Gastrocnemius medialis (tissue), 4 donors: ENCODE measurements around the gene CLPTM1L. TPM values are rescaled to one million over a fixed set of nuclear protein-coding genes. Genes with fewer than 3 reads are reported as not detected.

Experiments used
- ATAC-seq, 2 donors: fragments of 150-250 bp; one replicate each; pipeline ENCODE4 v1.9.1; 2016
- DNase-seq, 2 donors: peaks; one replicate each; pipeline ENCODE4 v3.0.0-alpha.2; 2019
- H3K27ac ChIP-seq, 4 donors: fragments of 200-600 bp; sonication (generic); 1 replicate in 1 of 4; 2 replicates in 3 of 4; pipeline ENCODE4 v1.5.1; 2016 to 2018; ENCODE audit warnings: mild to moderate bottlenecking in 2 of 4, moderate library complexity in 1 of 4
- H3K27me3 ChIP-seq, 3 donors: fragments of 200-600 bp; sonication (generic) in 2 of 3; 1 replicate in 1 of 3; 2 replicates in 2 of 3; pipeline versions ENCODE4 v1.5.1 to v1.6.0; 2016 to 2019; ENCODE audit warnings: mild to moderate bottlenecking in 1 of 3, moderate library complexity in 1 of 3
- H3K36me3 ChIP-seq, 2 donors: fragments of 200-600 bp; sonication (generic) in 1 of 2; one replicate each; pipeline ENCODE4 v1.5.1; 2017 to 2018
- H3K4me1 ChIP-seq, 2 donors: fragments of 200-600 bp; sonication (generic) in 1 of 2; one replicate each; pipeline ENCODE4 v1.5.1; 2016 to 2017; ENCODE audit warnings: mild to moderate bottlenecking in 2 of 2
- H3K4me3 ChIP-seq, 4 donors: fragments of 200-600 bp; sonication (generic) in 3 of 4; 1 replicate in 1 of 4; 2 replicates in 3 of 4; pipeline ENCODE4 v1.5.1; 2016 to 2019; ENCODE audit warnings: mild to moderate bottlenecking in 2 of 4
- H3K9me3 ChIP-seq, 3 donors: fragments of 200-600 bp; sonication (generic) in 2 of 3; 1 replicate in 1 of 3; 2 replicates in 2 of 3; pipeline ENCODE4 v1.5.1; 2016 to 2019
- CTCF ChIP-seq, 5 experiments: fragments of 450-650 bp in 3 of 5; fragments of 200-600 bp in 2 of 5; sonication (generic) in 2 of 5; IDR thresholded peaks in 4 of 5; conservative IDR thresholded peaks in 1 of 5; 1 replicate in 4 of 5; 2 replicates in 1 of 5; pipeline ENCODE4 v1.5.1; 2016 to 2019; ENCODE audit warnings: antibody characterized with exemption in 5 of 5, mild to moderate bottlenecking in 3 of 5, moderate library complexity in 3 of 5
- POLR2A ChIP-seq, 2 donors: fragments of 450-650 bp; IDR thresholded peaks; one replicate each; pipeline ENCODE4 v1.6.1; 2017; ENCODE audit warnings: antibody characterized with exemption in 2 of 2, mild to moderate bottlenecking in 2 of 2, moderate library complexity in 2 of 2
- in situ Hi-C, 4 donors: fragments of 200-750 bp; cut with MboI; loops; one replicate each; pipeline versions ENCODE4 v1.15.0 to v1.8.0; 2017; ENCODE audit warnings: low sequenced_read_pairs in 4 of 4
- intact Hi-C: fragments of 100-400 bp; cut with DNase I; formaldehyde crosslinking; loops from one replicate; pipeline ENCODE4 v1.15.1; 2023; ENCODE audit warnings: low total_unique reads
- total RNA-seq, 4 donors: library from RNA; depleted of rRNA; stranded (reverse); fragments of >200 nt; gene quantifications; one replicate each; pipeline versions ENCODE4 v1.1.0 to v1.2.3, GENCODE V29; 2016

CLPTM1L gene
- total RNA-seq, 4 donors from 2014 or later: 29.4 to 41.0 (median 36.8) TPM

DNA sequence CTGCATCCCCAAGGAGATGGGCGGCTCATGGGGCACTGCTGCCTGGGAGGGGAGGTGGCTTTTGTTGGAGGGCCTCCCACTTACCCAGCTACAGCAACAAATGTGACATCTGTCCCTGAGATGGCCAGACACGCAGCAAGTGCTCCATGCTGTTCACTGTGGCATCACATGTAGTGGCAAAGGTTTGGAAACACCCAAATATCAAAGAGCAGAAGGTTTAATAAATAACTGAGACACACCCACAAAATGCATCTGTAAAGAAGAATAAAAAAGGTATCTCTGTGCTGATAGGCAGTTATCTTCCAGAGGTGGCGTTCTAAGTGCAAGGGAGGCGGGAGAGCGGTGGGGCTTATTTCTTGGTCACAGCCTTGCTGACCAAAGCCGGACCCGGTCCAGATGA lies 23.3 kb upstream of the CLPTM1L start:
- ATAC-seq (no peak), DNase-seq (no peak)
- Histone ChIP-seq H3K27ac (no peak overlapping the region), H3K4me1 (no peaks in the 10 kb centered on the region), H3K36me3 (no peaks in the 10 kb centered on the region), H3K9me3 (no peaks in the 10 kb centered on the region), H3K4me3 (no peak overlapping the region), H3K27me3 (peaks cover 6 to 21% (median 12%) of the 10 kb centered on the region in 3 donors)
- intact Hi-C loops (no loop called here), in situ Hi-C loops (no loop called here)
- TF ChIP-seq CTCF (IDR thresholded peaks at IDR 0.05 in 4 of 5, conservative IDR thresholded peaks at IDR 0.05 in 1 of 5) (no peak), POLR2A (IDR thresholded peaks at IDR 0.05) (no peak)

GRCh38 chr5:1367149-1367548 lies 22.2 kb upstream of the CLPTM1L start:
- Histone ChIP-seq H3K36me3 (no peaks in the 10 kb centered on the region), H3K9me3 (no peaks in the 10 kb centered on the region), H3K27me3 (peaks cover 14 to 21% (median 15%) of the 10 kb centered on the region in 3 donors), H3K4me3 (no peak overlapping the region), H3K4me1 (no peaks in the 10 kb centered on the region), H3K27ac (no peak overlapping the region)
- intact Hi-C loops (no loop called here), in situ Hi-C loops (no loop called here)
- no peak for TF ChIP-seq CTCF (IDR thresholded peaks at IDR 0.05 in 4 of 5, conservative IDR thresholded peaks at IDR 0.05 in 1 of 5)
- TF ChIP-seq POLR2A (IDR thresholded peaks at IDR 0.05): no peak
- ATAC-seq (no peak), DNase-seq (no peak)

DNA sequence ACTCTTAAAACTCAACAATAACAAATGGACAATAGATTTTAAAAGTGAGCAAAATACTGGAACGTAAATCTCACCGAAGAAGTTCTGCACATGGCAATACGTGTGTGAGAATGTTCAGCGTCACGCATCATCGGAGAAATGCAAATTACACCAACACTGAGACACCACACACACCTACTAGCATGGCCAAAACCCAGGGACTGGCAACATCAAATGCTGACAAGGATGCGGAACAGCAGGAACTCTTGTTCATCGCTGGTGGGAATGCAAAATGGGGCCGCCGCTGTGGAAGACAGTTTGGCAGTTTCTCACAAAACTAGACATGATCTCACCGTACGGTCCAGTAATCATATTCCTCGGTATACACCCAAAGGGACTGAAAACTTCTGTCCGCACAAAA lies 21.6 kb upstream of the CLPTM1L start:
- intact Hi-C loops (no loop called here), in situ Hi-C loops (no loop called here)
- no peak overlapping the region for H3K4me3 ChIP-seq
- no peaks in the 10 kb centered on the region for H3K36me3 ChIP-seq
- no peaks in the 10 kb centered on the region for H3K4me1 ChIP-seq
- H3K9me3 ChIP-seq: no peaks in the 10 kb centered on the region
- ATAC-seq: no peak
- DNase-seq: no peak
- TF ChIP-seq CTCF (IDR thresholded peaks at IDR 0.05 in 4 of 5, conservative IDR thresholded peaks at IDR 0.05 in 1 of 5) (no peak), POLR2A (IDR thresholded peaks at IDR 0.05) (no peak)
- peaks cover 20 to 21% (median 20%) of the 10 kb centered on the region in 3 donors for H3K27me3 ChIP-seq
- H3K27ac ChIP-seq: no peak overlapping the region

GRCh38 chr5:1364211-1364610 lies 19.3 kb upstream of the CLPTM1L start:
- Histone ChIP-seq H3K4me3 (no peak overlapping the region), H3K36me3 (no peaks in the 10 kb centered on the region), H3K4me1 (no peaks in the 10 kb centered on the region), H3K27ac (no peak overlapping the region), H3K27me3 (peaks cover 25 to 34% (median 31%) of the 10 kb centered on the region in 3 donors), H3K9me3 (no peaks in the 10 kb centered on the region)
- in situ Hi-C loops (no loop called here), intact Hi-C loops (no loop called here)
- no peak for ATAC-seq
- no peak for TF ChIP-seq CTCF (IDR thresholded peaks at IDR 0.05 in 4 of 5, conservative IDR thresholded peaks at IDR 0.05 in 1 of 5)
- TF ChIP-seq POLR2A (IDR thresholded peaks at IDR 0.05): no peak
- DNase-seq: no peak

- H3K27me3 ChIP-seq: peaks cover 25 to 35% (median 34%) of the 10 kb centered on the region in 3 donors
- intact Hi-C loops (no loop called here), in situ Hi-C loops (no loop called here)
- no peaks in the 10 kb centered on the region for H3K4me1 ChIP-seq
- H3K36me3 ChIP-seq: no peaks in the 10 kb centered on the region
- no peak overlapping the region for H3K27ac ChIP-seq
- no peak for DNase-seq
- H3K4me3 ChIP-seq: no peak overlapping the region
- H3K9me3 ChIP-seq: no peaks in the 10 kb centered on the region
- TF ChIP-seq POLR2A (IDR thresholded peaks at IDR 0.05): no peak
- TF ChIP-seq CTCF (IDR thresholded peaks at IDR 0.05 in 4 of 5, conservative IDR thresholded peaks at IDR 0.05 in 1 of 5): no peak
- no peak for ATAC-seq
Measured at GRCh38 chr5:1363581-1363980, 18.7 kb upstream of the CLPTM1L start.
